CD8-positive, alpha-beta memory T cell (primary cell): ENCODE measurements around the gene SH2D2A. TPM values are rescaled to one million over a fixed set of nuclear protein-coding genes. Genes with fewer than 3 reads are reported as not detected.

ENCODE experiments used
- CTCF ChIA-PET: fragments of 350-600 bp; sonication (Branson Sonifier 250); formaldehyde crosslinking; loops from one replicate; lab custom pipeline; 2021; ENCODE audit warnings: antibody characterized with exemption; lab: Charles Lee
- POLR2A ChIA-PET: fragments of 350-600 bp; sonication (Branson Sonifier 250); formaldehyde crosslinking; loops from one replicate; lab custom pipeline; 2021; ENCODE audit warnings: antibody characterized with exemption; lab: Charles Lee
- DNase-seq, 5 donors: peaks; one replicate each; pipeline versions ENCODE4 v3.0.0 to v3.0.0-alpha.2; 2020 to 2022; ENCODE audit warnings: mixed read lengths in 1 of 5
- H3K27ac ChIP-seq: one replicate; pipeline ENCODE4 v1.7.0; 2013; ENCODE audit warnings: low read depth, mild to moderate bottlenecking, low read length, moderate library complexity
- H3K27me3 ChIP-seq: 2 replicates; pipeline ENCODE4 v1.7.0; 2013; ENCODE audit warnings: low read length, mild to moderate bottlenecking; ENCODE audit not compliant: insufficient read depth, poor library complexity, severe bottlenecking
- H3K36me3 ChIP-seq: 2 replicates; pipeline ENCODE4 v1.7.0; 2013; ENCODE audit warnings: mild to moderate bottlenecking, low read length, moderate library complexity; ENCODE audit not compliant: insufficient read depth
- H3K4me1 ChIP-seq: 2 replicates; pipeline ENCODE4 v1.7.0; 2013; ENCODE audit warnings: mild to moderate bottlenecking, low read length, moderate library complexity; ENCODE audit not compliant: insufficient read depth
- H3K4me3 ChIP-seq: 2 replicates; pipeline ENCODE4 v1.7.0; 2013; ENCODE audit warnings: mild to moderate bottlenecking, low read length
- H3K9me3 ChIP-seq: 2 replicates; pipeline ENCODE4 v1.7.0; 2013; ENCODE audit warnings: mild to moderate bottlenecking, low read length
- H3K27ac Mint-ChIP-seq, 8 donors: one replicate each; pipeline ENCODE4 v1.8.0; 2020 to 2021; ENCODE audit warnings: mixed read lengths in 8 of 8, mild to moderate bottlenecking in 6 of 8, inconsistent platforms in 3 of 8, moderate library complexity in 3 of 8
- H3K27me3 Mint-ChIP-seq, 2 donors: one replicate each; pipeline ENCODE4 v1.8.0; 2020 to 2021; ENCODE audit warnings: mixed read lengths in 2 of 2, mild to moderate bottlenecking in 1 of 2, moderate library complexity in 1 of 2
- H3K36me3 Mint-ChIP-seq, 3 donors: one replicate each; pipeline ENCODE4 v1.8.0; 2020 to 2021; ENCODE audit warnings: mixed read lengths in 3 of 3, inconsistent platforms in 1 of 3, mild to moderate bottlenecking in 1 of 3
- H3K4me1 Mint-ChIP-seq, 3 donors: one replicate each; pipeline ENCODE4 v1.8.0; 2020 to 2021; ENCODE audit warnings: mixed read lengths in 3 of 3, inconsistent platforms in 1 of 3, mild to moderate bottlenecking in 1 of 3
- H3K4me3 Mint-ChIP-seq, 7 donors: one replicate each; pipeline ENCODE4 v1.8.0; 2020 to 2021; ENCODE audit warnings: mixed read lengths in 7 of 7, mild to moderate bottlenecking in 6 of 7, moderate library complexity in 4 of 7, inconsistent platforms in 2 of 7
- H3K9me3 Mint-ChIP-seq, 5 donors: one replicate each; pipeline ENCODE4 v1.8.0; 2020 to 2022; ENCODE audit warnings: mixed read lengths in 5 of 5, mild to moderate bottlenecking in 3 of 5, moderate library complexity in 2 of 5, inconsistent platforms in 1 of 5
- polyA plus RNA-seq: library from polyadenylated mRNA; unstranded; fragments of 300-500 nt; fragmentation: Illumina TruSeq; gene quantifications from one replicate; pipeline ENCODE4 v1.2.3, GENCODE V29; 2021
- total RNA-seq, 2 experiments: library from RNA; stranded (reverse); gene quantifications; one replicate each; pipeline ENCODE4 v1.2.3, GENCODE V29; 2021

The SH2D2A gene
- total and polyA plus RNA-seq, 3 experiments from 2014 or later = 62.1 to 170 (median 163) TPM

GRCh38 chr1:156775799-156776198 is 40.8 kb downstream of the SH2D2A start:
- ChIA-PET POLR2A (no interaction called here), CTCF (no interaction called here)
- Mint-ChIP-seq H3K4me1 (peaks cover 46 to 63% (median 57%) of the 10 kb centered on the region in 3 donors), H3K36me3 (peaks cover 4 to 40% (median 7%) of the 10 kb centered on the region in 3 donors), H3K4me3 (peak overlapping the region in 1 of 7 donors; percentile 15), H3K9me3 (no peaks in the 10 kb centered on the region), H3K27ac (peak overlapping the region in 3 of 8 donors; percentile 26 to 69 (median 61)), H3K27me3 (peaks cover 0 to under 1% of the 10 kb centered on the region in 2 donors)
- Histone ChIP-seq H3K27me3 (no peaks in the 10 kb centered on the region), H3K9me3 (no peaks in the 10 kb centered on the region), H3K36me3 (peaks cover 6% of the 10 kb centered on the region), H3K4me3 (no peak overlapping the region), H3K4me1 (peaks cover 34% of the 10 kb centered on the region), H3K27ac (no peak overlapping the region)
- DNase-seq = no peak

DNA sequence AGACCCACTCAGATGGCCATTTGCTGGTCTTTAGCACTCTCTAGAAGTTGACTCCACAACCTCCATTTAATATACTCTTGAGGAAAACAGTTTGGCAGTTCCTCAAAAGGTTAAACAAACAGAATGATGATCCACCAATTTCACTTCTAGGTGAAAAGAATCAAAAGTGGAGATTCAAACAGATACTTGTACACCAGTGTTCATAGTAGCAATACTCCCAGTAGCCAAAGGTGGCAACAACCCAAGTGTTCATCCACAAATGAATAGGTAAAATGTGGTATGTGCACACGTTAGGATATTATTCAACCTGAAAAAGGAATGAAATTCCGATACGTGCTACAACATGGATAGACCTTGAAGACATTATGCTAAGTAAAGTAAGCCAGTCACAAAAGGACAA is 43.0 kb downstream of the SH2D2A start:
- CTCF ChIA-PET = interaction anchor here (10.4 kb wide), 1 partner anchor 47 kb away, joined by 92 read pairs; the partner anchor contains the start of genes ISG20L2 and METTL25B
- peaks cover 52% of the 10 kb centered on the region for H3K4me1 ChIP-seq
- no peaks in the 10 kb centered on the region for H3K9me3 Mint-ChIP-seq

DNA sequence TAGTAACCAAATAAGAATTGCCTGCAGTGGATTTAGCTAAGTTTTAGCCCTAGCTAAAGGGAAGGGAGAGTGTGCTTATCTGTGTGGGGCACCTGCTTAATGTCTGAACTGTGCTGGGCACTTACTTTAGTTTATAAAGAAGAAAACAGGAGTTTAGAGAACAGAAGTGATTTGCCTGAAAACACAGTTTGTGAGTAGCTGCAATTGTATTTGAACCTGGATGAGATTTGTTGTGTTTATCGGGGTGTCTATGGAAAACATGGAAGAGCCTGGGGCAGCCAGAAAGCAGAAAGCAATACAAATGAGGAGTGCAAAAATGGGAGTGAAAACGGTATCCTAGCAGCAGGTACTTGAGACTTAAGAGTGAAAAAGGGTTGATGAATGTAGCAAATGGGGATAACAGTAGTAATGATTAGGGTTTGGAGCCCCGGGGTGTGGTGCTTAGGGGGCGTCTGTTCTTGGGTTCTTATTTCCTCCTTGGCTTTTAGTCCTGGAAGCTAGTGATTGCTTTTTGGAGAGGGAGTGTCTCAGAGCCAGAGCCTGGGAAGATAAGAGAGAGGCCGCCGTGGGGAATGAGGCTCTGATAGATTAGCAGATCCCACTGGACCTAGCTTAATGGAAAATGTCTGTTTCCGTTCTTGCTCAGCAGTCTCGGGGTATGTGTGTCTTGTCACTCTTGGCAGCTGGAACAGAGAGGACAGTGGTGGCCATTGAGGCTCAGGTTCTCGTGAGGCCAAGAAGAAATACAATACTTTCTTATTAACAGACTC is 43.7 kb downstream of the SH2D2A start:
- CTCF ChIA-PET = interaction anchor here (0.9 to 10.4 kb wide), 3 partner anchors 13 to 87 kb away, joined by 3 to 92 read pairs (median 7); partner anchors contain the start of genes ISG20L2, METTL25B and NTRK1
- peaks cover 62 to 83% (median 78%) of the 10 kb centered on the region in 3 donors for H3K4me1 Mint-ChIP-seq
- DNase-seq = no peak
- Histone ChIP-seq H3K36me3 (peaks cover 12% of the 10 kb centered on the region), H3K9me3 (no peaks in the 10 kb centered on the region), H3K27ac (no peak overlapping the region), H3K4me3 (no peak overlapping the region), H3K27me3 (no peaks in the 10 kb centered on the region), H3K4me1 (peaks cover 54% of the 10 kb centered on the region)
- H3K4me3 Mint-ChIP-seq = peak overlapping the region in 1 of 7 donors; percentile 32
- peaks cover 4 to 56% (median 7%) of the 10 kb centered on the region in 3 donors for H3K36me3 Mint-ChIP-seq
- peaks cover 0 to 1% of the 10 kb centered on the region in 2 donors for H3K27me3 Mint-ChIP-seq
- POLR2A ChIA-PET = no interaction called here
- H3K27ac Mint-ChIP-seq = peak overlapping the region in 5 of 8 donors; percentile 46 to 72 (median 68)
- no peaks in the 10 kb centered on the region for H3K9me3 Mint-ChIP-seq

More for the DNA sequence above, 43.0 kb downstream of the SH2D2A start:
- Histone ChIP-seq H3K36me3 (peaks cover 12% of the 10 kb centered on the region), H3K27ac (no peak overlapping the region), H3K9me3 (no peaks in the 10 kb centered on the region), H3K27me3 (no peaks in the 10 kb centered on the region), H3K4me3 (no peak overlapping the region)
- POLR2A ChIA-PET = no interaction called here
- peak overlapping the region in 2 of 7 donors; percentile 19 to 32 for H3K4me3 Mint-ChIP-seq
- H3K4me1 Mint-ChIP-seq = peaks cover 59 to 82% (median 77%) of the 10 kb centered on the region in 3 donors
- H3K27me3 Mint-ChIP-seq = peaks cover 0 to 1% of the 10 kb centered on the region in 2 donors
- peaks cover 4 to 55% (median 7%) of the 10 kb centered on the region in 3 donors for H3K36me3 Mint-ChIP-seq
- no peak for DNase-seq
- peak overlapping the region in 4 of 8 donors; percentile 23 to 68 (median 44) for H3K27ac Mint-ChIP-seq

DNA sequence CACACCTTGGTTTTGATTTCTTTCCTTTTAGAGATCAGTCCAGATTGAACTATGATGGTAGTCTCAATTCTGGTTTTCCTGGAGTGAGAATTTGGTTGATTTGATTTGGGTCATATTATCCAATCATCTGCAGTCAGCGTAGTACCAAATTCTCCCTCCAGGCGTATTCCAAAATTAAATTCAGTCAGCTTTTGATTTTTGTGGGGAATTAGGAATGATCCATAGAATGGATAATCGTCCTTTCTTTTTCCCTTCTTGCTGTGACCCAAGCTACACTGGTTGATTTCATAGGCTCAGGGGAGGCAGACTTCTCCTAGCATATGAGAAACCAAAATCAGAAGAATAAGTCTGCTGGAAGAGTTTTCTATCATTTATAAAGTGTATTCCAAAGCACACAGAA is 44.4 kb downstream of the SH2D2A start:
- no peaks in the 10 kb centered on the region for H3K27me3 ChIP-seq
- peak overlapping the region in 1 of 8 donors; percentile 68 for H3K27ac Mint-ChIP-seq
- H3K27me3 Mint-ChIP-seq = peaks cover 0 to 1% of the 10 kb centered on the region in 2 donors
- ChIA-PET CTCF (interaction anchor here (2.6 to 10.4 kb wide), 2 partner anchors 45 to 88 kb away, joined by 7 to 92 read pairs; partner anchors contain the start of genes ISG20L2, METTL25B and NTRK1), POLR2A (no interaction called here)
- H3K4me3 ChIP-seq = no peak overlapping the region
- H3K4me1 Mint-ChIP-seq = peaks cover 57 to 76% (median 71%) of the 10 kb centered on the region in 3 donors
- H3K9me3 ChIP-seq = no peaks in the 10 kb centered on the region
- H3K36me3 ChIP-seq = peaks cover 12% of the 10 kb centered on the region
- H3K4me3 Mint-ChIP-seq = peak overlapping the region in 1 of 7 donors; percentile 64
- no peak overlapping the region for H3K27ac ChIP-seq
- peaks cover 4 to 52% (median 7%) of the 10 kb centered on the region in 3 donors for H3K36me3 Mint-ChIP-seq
- peaks cover 47% of the 10 kb centered on the region for H3K4me1 ChIP-seq
- H3K9me3 Mint-ChIP-seq = no peaks in the 10 kb centered on the region
- no peak for DNase-seq

DNA sequence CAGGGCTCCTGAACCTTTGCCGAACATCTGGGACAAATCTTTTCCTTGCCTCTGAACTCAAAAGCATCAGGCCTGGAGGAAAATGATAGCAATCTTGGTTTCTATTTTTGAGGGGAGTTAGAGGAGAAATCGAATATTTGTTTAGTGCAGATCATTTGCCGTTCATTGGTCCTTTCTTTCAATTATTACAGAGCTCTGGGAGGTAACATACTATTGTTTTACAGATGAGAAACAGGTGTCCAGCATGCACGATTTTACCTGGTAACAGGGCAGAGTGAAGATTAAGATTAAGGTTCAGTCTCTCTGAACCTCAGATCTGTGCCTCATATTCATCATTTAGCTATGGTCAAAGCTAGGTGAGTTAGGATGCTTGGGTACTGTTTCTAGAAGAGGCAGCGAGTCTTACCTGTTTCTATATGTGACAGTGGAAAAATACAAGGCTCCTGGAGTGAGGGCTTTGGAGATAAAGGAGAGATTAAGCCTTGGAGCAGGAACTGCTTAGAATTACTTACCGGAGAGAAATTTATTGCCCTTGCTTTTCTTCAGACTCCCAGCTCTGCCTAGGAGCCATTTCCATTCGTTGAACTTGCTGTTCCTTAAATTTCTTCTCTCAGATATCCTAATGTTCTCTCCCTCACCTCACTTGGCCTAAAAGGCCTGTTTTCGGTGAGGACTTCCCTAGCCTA is 47.9 kb downstream of the SH2D2A start:
- Histone ChIP-seq H3K4me3 (peak overlapping the region; percentile 85), H3K9me3 (no peaks in the 10 kb centered on the region), H3K4me1 (peaks cover 51% of the 10 kb centered on the region), H3K27me3 (no peaks in the 10 kb centered on the region), H3K27ac (peak overlapping the region; percentile 97), H3K36me3 (peaks cover 12% of the 10 kb centered on the region)
- CTCF ChIA-PET = interaction anchor here (0.7 to 10.4 kb wide), 5 partner anchors 28 to 91 kb away, joined by 3 to 92 read pairs (median 3); partner anchors contain the start of genes ISG20L2, METTL25B and MRPL24
- DNase-seq = no peak
- Mint-ChIP-seq H3K36me3 (peaks cover 4 to 41% (median 4%) of the 10 kb centered on the region in 3 donors), H3K27ac (peak overlapping the region in 1 of 8 donors; percentile 85), H3K4me1 (peaks cover 41 to 61% (median 52%) of the 10 kb centered on the region in 3 donors), H3K4me3 (no peak overlapping the region), H3K9me3 (no peaks in the 10 kb centered on the region), H3K27me3 (peaks cover 0 to 1% of the 10 kb centered on the region in 2 donors)
- POLR2A ChIA-PET = interaction anchor here (0.6 to 1.0 kb wide), 2 partner anchors 17 to 40 kb away, joined by 3 to 6 read pairs; partner anchors contain the start of genes HDGF, ISG20L2 and METTL25B

DNA sequence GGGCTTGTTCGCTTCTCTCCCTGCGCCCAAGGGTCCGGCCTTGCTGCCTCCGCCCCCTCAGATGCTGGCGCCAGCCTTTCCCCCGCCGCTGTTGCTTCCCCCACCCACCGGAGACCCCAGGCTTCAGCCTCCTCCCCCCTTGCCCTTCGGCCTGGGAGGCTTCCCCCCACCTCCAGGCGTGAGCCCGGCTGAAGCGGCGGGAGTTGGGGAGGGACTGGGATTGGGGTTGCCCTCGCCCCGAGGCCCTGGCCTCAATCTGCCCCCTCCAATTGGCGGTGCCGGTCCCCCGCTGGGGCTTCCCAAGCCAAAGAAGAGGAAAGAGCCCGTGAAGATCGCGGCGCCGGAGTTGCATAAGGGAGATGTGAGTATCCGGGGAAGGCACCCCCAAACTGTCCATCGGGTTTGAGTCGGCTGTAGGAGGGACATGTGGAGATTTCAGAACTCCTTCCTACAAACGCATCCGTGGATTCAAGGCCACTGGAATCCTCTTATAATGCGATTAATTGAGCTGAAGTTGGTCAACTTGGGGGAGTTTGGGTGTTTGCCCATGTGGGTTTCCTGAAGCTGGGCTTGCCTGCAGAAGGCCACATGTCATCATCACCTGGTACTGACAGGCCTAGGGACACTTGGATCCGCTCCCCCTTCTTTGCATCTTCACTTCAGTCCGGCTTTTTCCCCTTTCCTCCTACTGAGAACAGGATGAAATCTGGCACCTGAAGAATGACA is 48.6 kb downstream of the SH2D2A start:
- peak overlapping the region; percentile 85 for H3K4me3 ChIP-seq
- peaks cover 4 to 35% (median 4%) of the 10 kb centered on the region in 3 donors for H3K36me3 Mint-ChIP-seq
- CTCF ChIA-PET = interaction anchor here (0.7 to 10.4 kb wide), 8 partner anchors 12 to 92 kb away, joined by 3 to 92 read pairs (median 6); partner anchors contain the start of genes HDGF, ISG20L2, METTL25B and MRPL24
- peak in 3 of 5 donors; percentile 31 to 65 (median 31) for DNase-seq
- H3K4me1 Mint-ChIP-seq = peaks cover 35 to 53% (median 45%) of the 10 kb centered on the region in 3 donors
- no peaks in the 10 kb centered on the region for H3K27me3 ChIP-seq
- POLR2A ChIA-PET = interaction anchor here (0.7 to 3.3 kb wide), 5 partner anchors 16 to 160 kb away, joined by 3 to 42 read pairs (median 16); partner anchors contain the start of genes HDGF, ISG20L2, METTL25B and MRPL24
- peaks cover 49% of the 10 kb centered on the region for H3K4me1 ChIP-seq
- H3K36me3 ChIP-seq = peaks cover 12% of the 10 kb centered on the region
- peak overlapping the region; percentile 97 for H3K27ac ChIP-seq
- H3K9me3 Mint-ChIP-seq = no peaks in the 10 kb centered on the region
- H3K9me3 ChIP-seq = no peaks in the 10 kb centered on the region
- peak overlapping the region in 1 of 8 donors; percentile 85 for H3K27ac Mint-ChIP-seq
- H3K27me3 Mint-ChIP-seq = peaks cover 0 to 1% of the 10 kb centered on the region in 2 donors
- H3K4me3 Mint-ChIP-seq = no peak overlapping the region
